Mucosa of descending colon (tissue), 3 donors: ENCODE data around the gene SH3PXD2B. TPM values are rescaled to one million over a fixed set of nuclear protein-coding genes. Genes with fewer than 3 reads are reported as not detected.
A peak's percentile ranks its signal among the peaks of the same experiment; 100 is the strongest.

ENCODE experiments used
- ATAC-seq: fragments of 200-7000 bp; cut with Tn5 transposase; one replicate; pipeline ENCODE4 v1.9.1; 2020; ENCODE audit warnings: mild to moderate bottlenecking, moderate library complexity
- DNase-seq, 3 donors: peaks; one replicate each; pipeline ENCODE4 v3.0.0-alpha.2; 2020
- H3K36me3 ChIP-seq: fragments of 200-600 bp; one replicate; pipeline ENCODE4 v1.8.0; 2021; ENCODE audit warnings: low read depth, mild to moderate bottlenecking
- H3K4me1 ChIP-seq: fragments of 200-600 bp; one replicate; pipeline ENCODE4 v1.8.0; 2021; ENCODE audit warnings: low read depth, mild to moderate bottlenecking
- H3K4me3 ChIP-seq: fragments of 200-600 bp; one replicate; pipeline ENCODE4 v1.8.0; 2021; ENCODE audit warnings: mild to moderate bottlenecking
- H3K9me3 ChIP-seq: fragments of 200-600 bp; one replicate; pipeline ENCODE4 v1.8.0; 2021; ENCODE audit warnings: mild to moderate bottlenecking
- CTCF ChIP-seq: fragments of 200-600 bp; IDR thresholded peaks from one replicate; pipeline ENCODE4 v1.8.0; 2022; ENCODE audit warnings: antibody characterized with exemption, mild to moderate bottlenecking
- intact Hi-C, 2 donors: fragments of 100-400 bp; cut with DNase I in 1 of 2; cut with micrococcal nuclease in 1 of 2; formaldehyde crosslinking; loops; one replicate each; pipeline versions ENCODE4 v1.11.0 to v1.11.1; 2022; cut with DNase I, micrococcal nuclease
- total RNA-seq, 3 donors: library from RNA; stranded (reverse); fragmentation: NEBNext Ultra II Directional in 2 of 3; extraction: Animal tissue kit (Norgen Biotek cat#: 25700) in 2 of 3; gene quantifications; one replicate each; pipeline versions ENCODE4 v1.2.1 to v1.2.4, GENCODE V29; 2021 to 2023
- donor health status: DM: no; HTN: no; CAD: no; lungs with moderate emphysema.
- donor health status: DM: no; HTN: no; CAD: no.
- donor health status: DM: no; HTN: yes; CAD: no.

The SH3PXD2B gene
- total RNA-seq, 3 donors from 2014 or later: 5.4 to 28.7 (median 19.9) TPM

GRCh38 chr5:172498431-172499129 lies 44.3 kb upstream of the SH3PXD2B start:
- Histone ChIP-seq H3K4me3 (no peak overlapping the region), H3K9me3 (no peaks in the 10 kb centered on the region), H3K36me3 (no peaks in the 10 kb centered on the region), H3K4me1 (peaks cover 4% of the 10 kb centered on the region)
- ATAC-seq: no peak
- intact Hi-C loops: no loop called here
- no peak for TF ChIP-seq CTCF
- DNase-seq: no peak

GRCh38 chr5:172497591-172498255 lies 43.4 kb upstream of the SH3PXD2B start:
- TF ChIP-seq CTCF: no peak
- Histone ChIP-seq H3K9me3 (no peaks in the 10 kb centered on the region), H3K36me3 (no peaks in the 10 kb centered on the region), H3K4me3 (no peak overlapping the region), H3K4me1 (no peaks in the 10 kb centered on the region)
- ATAC-seq (no peak), DNase-seq (no peak)
- intact Hi-C loops: no loop called here

- intact Hi-C loops: no loop called here
- Histone ChIP-seq H3K4me1 (no peaks in the 10 kb centered on the region), H3K36me3 (no peaks in the 10 kb centered on the region), H3K9me3 (no peaks in the 10 kb centered on the region), H3K4me3 (no peak overlapping the region)
- ATAC-seq: peak; percentile 42
- TF ChIP-seq CTCF: no peak
- DNase-seq: no peak
These were observed 42.5 kb upstream of the SH3PXD2B start for GRCh38 chr5:172496671-172497371.

GRCh38 chr5:172494630-172495505 lies 40.5 kb upstream of the SH3PXD2B start:
- intact Hi-C loops: no loop called here
- DNase-seq (no peak), ATAC-seq (no peak)
- no peaks in the 10 kb centered on the region for H3K36me3 ChIP-seq
- TF ChIP-seq CTCF: no peak
- no peaks in the 10 kb centered on the region for H3K9me3 ChIP-seq
- no peaks in the 10 kb centered on the region for H3K4me1 ChIP-seq
- no peak overlapping the region for H3K4me3 ChIP-seq

GRCh38 chr5:172493906-172494305 lies 39.6 kb upstream of the SH3PXD2B start:
- Histone ChIP-seq H3K4me3 (no peak overlapping the region), H3K4me1 (no peaks in the 10 kb centered on the region), H3K9me3 (no peaks in the 10 kb centered on the region), H3K36me3 (no peaks in the 10 kb centered on the region)
- ATAC-seq (no peak), DNase-seq (no peak)
- no peak for TF ChIP-seq CTCF
- intact Hi-C loops: no loop called here
